Testis (tissue), 2 donors: Measurements from ENCODE around the gene AASDHPPT.
"Not testable (repeated sequence)": the region's sequence is repeated elsewhere in the genome, so short reads cannot be mapped to it uniquely, and the experiment has no call there.

Source experiments
- POLR2A ChIP-seq: fragments of 450-650 bp; IDR thresholded peaks from one replicate; pipeline ENCODE4 v1.6.1; 2017; ENCODE audit warnings: antibody characterized with exemption, mild to moderate bottlenecking, moderate library complexity
- TF ChIP-seq, protein P1 (sequence below), 3 experiments: fragments of 450-650 bp in 2 of 3; fragments of 200-600 bp in 1 of 3; sonication (generic) in 1 of 3; IDR thresholded peaks; one replicate each; pipeline ENCODE4 v1.5.1; 2016 to 2019; ENCODE audit warnings: antibody characterized with exemption in 3 of 3, mild to moderate bottlenecking in 2 of 3, moderate library complexity in 1 of 3

DNA sequence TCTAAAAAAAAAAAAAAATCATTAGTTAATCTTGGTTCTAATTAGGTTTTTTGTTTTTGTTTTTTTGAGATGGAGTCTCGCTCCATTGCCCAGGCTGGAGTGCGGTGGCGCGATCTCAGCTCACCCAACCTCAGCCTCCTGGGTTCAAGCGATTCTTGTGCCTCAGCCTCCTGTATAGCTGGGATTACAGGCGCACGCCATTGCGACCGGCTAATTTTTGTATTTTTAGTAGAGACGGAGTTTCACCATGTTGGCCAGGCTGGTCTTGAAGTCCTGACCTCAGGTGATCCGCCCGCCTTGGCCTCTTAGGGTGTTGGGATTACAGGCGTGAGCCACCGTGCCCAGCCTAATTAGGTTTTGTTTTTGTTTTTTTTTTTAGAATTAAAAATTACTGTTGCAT is 19.1 kb upstream of the AASDHPPT start:
- TF ChIP-seq, protein P1, sequence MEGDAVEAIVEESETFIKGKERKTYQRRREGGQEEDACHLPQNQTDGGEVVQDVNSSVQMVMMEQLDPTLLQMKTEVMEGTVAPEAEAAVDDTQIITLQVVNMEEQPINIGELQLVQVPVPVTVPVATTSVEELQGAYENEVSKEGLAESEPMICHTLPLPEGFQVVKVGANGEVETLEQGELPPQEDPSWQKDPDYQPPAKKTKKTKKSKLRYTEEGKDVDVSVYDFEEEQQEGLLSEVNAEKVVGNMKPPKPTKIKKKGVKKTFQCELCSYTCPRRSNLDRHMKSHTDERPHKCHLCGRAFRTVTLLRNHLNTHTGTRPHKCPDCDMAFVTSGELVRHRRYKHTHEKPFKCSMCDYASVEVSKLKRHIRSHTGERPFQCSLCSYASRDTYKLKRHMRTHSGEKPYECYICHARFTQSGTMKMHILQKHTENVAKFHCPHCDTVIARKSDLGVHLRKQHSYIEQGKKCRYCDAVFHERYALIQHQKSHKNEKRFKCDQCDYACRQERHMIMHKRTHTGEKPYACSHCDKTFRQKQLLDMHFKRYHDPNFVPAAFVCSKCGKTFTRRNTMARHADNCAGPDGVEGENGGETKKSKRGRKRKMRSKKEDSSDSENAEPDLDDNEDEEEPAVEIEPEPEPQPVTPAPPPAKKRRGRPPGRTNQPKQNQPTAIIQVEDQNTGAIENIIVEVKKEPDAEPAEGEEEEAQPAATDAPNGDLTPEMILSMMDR (IDR thresholded peaks at IDR 0.05) = not testable (repeated sequence)
- TF ChIP-seq POLR2A = not testable (repeated sequence)
